C4-2B (cell line): Measurements from ENCODE around the gene OR5C1.

ENCODE experiments used
- H3K27ac ChIP-seq: fragments of 450-650 bp; 2 replicates; pipeline ENCODE4 v1.5.1; 2017
- ZFX ChIP-seq: fragments of 450-650 bp; IDR thresholded peaks from 2 replicates; pipeline ENCODE4 v1.6.1; 2017
- TF ChIP-seq, protein P1 (sequence below): fragments of 450-650 bp; conservative IDR thresholded peaks from 2 replicates; pipeline ENCODE4 v1.5.1; 2017; ENCODE audit warnings: mild to moderate bottlenecking

The OR5C1 gene

DNA sequence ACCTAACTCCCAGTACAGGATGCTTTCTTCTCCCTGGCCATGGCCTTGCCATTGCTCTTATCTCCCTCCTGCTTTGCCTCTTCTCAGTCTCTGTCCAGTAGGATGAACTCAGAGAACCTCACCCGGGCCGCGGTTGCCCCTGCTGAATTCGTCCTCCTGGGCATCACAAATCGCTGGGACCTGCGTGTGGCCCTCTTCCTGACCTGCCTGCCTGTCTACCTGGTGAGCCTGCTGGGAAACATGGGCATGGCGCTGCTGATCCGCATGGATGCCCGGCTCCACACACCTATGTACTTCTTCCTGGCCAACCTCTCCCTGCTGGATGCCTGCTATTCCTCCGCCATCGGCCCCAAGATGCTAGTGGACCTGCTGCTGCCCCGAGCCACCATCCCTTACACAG is at the start of gene OR5C1:
TSS of gene OR5C1 (plus strand) at position 103 of the 400 bp plus-strand sequence. CDS start at position 103, 0 bp downstream.
- no peak within 1 kb of the TSS for H3K27ac ChIP-seq
- TF ChIP-seq, protein P1, sequence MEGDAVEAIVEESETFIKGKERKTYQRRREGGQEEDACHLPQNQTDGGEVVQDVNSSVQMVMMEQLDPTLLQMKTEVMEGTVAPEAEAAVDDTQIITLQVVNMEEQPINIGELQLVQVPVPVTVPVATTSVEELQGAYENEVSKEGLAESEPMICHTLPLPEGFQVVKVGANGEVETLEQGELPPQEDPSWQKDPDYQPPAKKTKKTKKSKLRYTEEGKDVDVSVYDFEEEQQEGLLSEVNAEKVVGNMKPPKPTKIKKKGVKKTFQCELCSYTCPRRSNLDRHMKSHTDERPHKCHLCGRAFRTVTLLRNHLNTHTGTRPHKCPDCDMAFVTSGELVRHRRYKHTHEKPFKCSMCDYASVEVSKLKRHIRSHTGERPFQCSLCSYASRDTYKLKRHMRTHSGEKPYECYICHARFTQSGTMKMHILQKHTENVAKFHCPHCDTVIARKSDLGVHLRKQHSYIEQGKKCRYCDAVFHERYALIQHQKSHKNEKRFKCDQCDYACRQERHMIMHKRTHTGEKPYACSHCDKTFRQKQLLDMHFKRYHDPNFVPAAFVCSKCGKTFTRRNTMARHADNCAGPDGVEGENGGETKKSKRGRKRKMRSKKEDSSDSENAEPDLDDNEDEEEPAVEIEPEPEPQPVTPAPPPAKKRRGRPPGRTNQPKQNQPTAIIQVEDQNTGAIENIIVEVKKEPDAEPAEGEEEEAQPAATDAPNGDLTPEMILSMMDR: no peak
- no peak for TF ChIP-seq ZFX

- no peak for TF ChIP-seq ZFX
- TF ChIP-seq, protein P1: no peak
Measured at GRCh38 chr9:122742003-122742402, 46.7 kb upstream of the OR5C1 start, which contains the start of gene OR1L6. Gene OR1L6, plus strand, starts transcription at chr9:122742303. Its CDS starts 7,545 bp downstream, at chr9:122749848.

GRCh38 chr9:122754825-122755224 is 33.9 kb upstream of the OR5C1 start:
- TF ChIP-seq, protein P1: no peak
- no peak for TF ChIP-seq ZFX
- no peak overlapping the region for H3K27ac ChIP-seq

More at GRCh38 chr9:122742003-122742402, 46.7 kb upstream of the OR5C1 start, which contains the start of gene OR1L6:
- H3K27ac ChIP-seq: no peak within 1 kb of the TSS

DNA sequence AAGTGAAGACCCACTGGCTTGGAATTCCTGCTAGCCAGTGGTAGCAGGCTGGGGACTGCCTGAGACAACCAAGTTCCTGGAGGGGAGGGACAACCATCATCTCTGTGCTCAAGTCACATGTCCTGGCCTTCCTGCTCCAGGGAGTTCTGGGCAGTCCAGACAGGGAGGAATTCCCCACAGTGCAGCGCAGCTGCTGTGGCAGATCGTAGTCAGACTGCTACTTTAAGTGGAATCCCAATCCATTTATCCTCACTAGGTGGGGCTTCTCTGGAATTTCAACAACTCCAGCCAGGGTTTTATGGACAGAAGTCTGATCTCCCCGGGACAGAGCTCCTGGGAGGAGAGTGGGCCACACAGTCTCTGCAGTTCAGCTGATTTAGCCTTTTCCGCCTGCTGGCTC is 20.9 kb upstream of the OR5C1 start:
- TF ChIP-seq ZFX: no peak
- TF ChIP-seq, protein P1: no peak
- H3K27ac ChIP-seq: no peak overlapping the region

GRCh38 chr9:122777052-122777451 is 11.7 kb upstream of the OR5C1 start:
- TF ChIP-seq, protein P1: no peak
- no peak for TF ChIP-seq ZFX
- H3K27ac ChIP-seq: no peak overlapping the region

DNA sequence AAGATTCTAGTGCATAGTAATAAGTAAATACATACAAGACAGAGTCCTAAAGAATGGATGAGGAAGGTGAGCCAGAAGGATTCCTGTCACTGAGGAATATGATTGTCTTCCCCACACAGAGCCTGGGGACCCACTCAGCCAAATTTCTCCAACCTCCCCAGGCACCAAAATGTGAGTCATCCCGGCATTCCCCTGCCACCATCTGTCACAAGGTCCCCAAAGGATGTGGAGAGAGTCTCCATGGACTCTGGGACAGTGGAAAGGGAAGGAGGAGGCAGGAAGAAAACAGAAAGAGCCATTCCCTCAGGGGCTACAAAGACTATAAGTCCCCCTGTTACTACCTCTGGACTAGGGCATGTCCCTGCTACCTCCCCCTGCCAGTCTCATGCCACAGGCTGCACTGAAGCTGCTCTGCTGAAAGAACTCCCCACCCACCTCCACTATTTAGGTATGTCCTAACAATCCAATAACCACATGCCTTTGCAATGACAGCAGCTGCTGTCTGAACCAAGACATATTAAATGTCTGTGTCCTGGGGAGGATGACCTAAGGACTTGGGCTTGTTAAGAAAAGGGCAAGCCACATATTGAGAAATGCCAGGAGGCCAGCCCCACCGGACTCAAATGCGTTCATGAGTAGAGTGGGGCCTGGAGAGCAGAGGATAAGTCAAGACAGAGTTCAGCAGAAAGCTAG is 10.7 kb upstream of the OR5C1 start:
- H3K27ac ChIP-seq: no peak overlapping the region
- no peak for TF ChIP-seq ZFX
- TF ChIP-seq, protein P1: no peak

DNA sequence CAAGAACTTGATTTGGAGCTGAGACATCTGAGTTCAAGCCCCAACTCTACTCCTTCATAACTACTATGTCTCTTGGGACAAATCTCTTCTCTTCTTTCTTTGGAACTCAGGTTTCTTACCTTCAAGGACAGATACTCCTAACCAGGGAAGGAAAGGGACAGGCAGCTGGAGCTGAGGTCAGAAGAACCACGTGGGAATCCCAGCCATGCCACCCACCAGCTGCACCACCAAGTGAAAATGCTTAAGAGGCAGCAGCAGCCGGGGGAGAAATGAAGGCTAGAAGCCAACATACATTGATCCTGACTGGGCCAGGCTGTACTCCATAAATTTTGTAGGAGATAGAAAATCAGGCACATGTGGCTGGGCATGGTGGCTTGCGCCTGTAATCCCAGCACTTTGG is 9.6 kb upstream of the OR5C1 start:
- no peak overlapping the region for H3K27ac ChIP-seq
- TF ChIP-seq, protein P1: no peak
